ENCODE results near the gene ZNF532. TPM values are rescaled to one million over a fixed set of nuclear protein-coding genes. Genes with fewer than 3 reads are reported as not detected.

The ZNF532 gene
- total RNA-seq, 1 donor, result 42.6 TPM

DNA sequence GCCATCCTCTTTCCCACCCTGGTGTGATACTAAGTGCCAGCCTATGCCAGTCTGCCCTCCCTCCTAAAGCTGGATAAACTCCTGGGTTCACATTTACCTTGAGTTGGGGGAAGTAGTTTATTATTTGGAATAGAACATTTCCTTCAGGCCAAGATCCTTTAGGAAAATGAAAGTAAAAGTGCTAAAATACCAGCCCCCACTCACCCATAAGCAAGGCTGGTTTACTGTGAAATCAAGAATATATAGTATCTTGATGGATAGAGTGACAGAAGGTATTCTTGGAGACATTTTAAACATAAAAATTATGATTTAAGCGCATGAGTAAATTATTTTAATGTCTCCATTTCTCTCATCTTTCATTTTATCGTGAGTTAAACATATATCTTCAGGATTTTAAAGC is 27.1 kb downstream of the ZNF532 start:
- TF ChIP-seq, protein P1, sequence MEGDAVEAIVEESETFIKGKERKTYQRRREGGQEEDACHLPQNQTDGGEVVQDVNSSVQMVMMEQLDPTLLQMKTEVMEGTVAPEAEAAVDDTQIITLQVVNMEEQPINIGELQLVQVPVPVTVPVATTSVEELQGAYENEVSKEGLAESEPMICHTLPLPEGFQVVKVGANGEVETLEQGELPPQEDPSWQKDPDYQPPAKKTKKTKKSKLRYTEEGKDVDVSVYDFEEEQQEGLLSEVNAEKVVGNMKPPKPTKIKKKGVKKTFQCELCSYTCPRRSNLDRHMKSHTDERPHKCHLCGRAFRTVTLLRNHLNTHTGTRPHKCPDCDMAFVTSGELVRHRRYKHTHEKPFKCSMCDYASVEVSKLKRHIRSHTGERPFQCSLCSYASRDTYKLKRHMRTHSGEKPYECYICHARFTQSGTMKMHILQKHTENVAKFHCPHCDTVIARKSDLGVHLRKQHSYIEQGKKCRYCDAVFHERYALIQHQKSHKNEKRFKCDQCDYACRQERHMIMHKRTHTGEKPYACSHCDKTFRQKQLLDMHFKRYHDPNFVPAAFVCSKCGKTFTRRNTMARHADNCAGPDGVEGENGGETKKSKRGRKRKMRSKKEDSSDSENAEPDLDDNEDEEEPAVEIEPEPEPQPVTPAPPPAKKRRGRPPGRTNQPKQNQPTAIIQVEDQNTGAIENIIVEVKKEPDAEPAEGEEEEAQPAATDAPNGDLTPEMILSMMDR (IDR thresholded peaks at IDR 0.05; ENCODE audit: insufficient read depth, low read length), result no peak
- no peak for DNase-seq (ENCODE audit: low read depth)
- H3K4me3 ChIP-seq (ENCODE audit: low read depth, low read length), result peak overlapping the region; percentile 52

DNA sequence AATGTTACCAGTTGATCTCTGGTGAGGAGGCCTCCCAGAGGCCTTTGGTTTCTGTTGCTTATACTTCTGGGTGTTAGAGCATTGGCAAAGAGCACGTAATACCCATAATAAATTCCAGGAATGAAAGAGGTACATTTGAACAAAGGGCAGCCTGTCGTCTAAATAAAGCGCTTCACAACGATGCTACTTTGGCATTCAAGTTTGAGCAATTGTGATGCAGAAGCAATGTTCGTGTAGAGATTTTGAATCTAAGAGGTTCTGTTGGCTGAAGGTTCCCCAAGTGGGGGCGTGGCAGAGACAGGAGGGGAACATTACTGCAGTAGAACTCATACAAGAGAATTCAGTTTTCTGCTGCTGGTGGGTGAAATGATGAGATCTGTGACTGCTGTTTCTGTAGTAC is 27.8 kb downstream of the ZNF532 start:
- no peak overlapping the region for H3K4me3 ChIP-seq (ENCODE audit: low read depth, low read length)

DNA sequence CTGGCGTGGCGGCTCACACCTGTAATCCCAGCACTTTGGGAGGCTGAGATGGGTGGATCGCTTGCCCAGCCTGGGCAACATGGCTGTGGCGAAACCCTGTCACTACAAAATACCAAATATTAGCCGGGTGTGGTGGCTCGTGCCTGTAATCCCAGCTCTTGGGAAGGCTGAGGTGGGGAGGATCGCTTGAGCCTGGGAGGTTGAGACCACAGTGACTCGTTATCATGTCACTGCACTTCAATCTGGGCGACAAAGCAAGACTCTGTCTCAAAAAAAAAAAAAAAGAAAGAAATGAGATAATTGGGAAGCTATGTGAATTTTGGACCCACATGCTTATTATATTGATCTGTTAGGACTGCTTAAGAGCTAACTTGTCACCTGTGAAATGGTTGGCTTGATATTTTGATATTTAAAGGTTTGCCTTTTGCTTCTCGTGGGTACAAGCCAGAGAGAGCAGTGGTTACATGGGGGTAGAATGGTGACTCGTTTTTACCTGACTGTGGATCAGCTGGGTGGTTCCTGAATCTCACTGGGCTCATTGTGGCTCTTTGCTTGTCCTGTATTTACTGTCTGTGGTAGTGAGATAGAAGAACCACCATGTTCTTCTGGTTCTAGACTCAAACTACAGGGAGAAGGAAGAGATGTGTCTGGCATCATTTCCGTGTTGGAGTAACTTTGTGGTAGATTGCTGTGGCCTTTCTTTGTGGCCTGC is 28.9 kb downstream of the ZNF532 start:
- H3K4me3 ChIP-seq (ENCODE audit: low read depth, low read length), result no peak overlapping the region
- no peak for DNase-seq (ENCODE audit: low read depth)
- TF ChIP-seq, protein P1 (IDR thresholded peaks at IDR 0.05; ENCODE audit: insufficient read depth, low read length), result no peak

More for the DNA sequence above, 27.8 kb downstream of the ZNF532 start:
- TF ChIP-seq, protein P1 (IDR thresholded peaks at IDR 0.05; ENCODE audit: insufficient read depth, low read length), result no peak
- DNase-seq (ENCODE audit: low read depth), result no peak

DNA sequence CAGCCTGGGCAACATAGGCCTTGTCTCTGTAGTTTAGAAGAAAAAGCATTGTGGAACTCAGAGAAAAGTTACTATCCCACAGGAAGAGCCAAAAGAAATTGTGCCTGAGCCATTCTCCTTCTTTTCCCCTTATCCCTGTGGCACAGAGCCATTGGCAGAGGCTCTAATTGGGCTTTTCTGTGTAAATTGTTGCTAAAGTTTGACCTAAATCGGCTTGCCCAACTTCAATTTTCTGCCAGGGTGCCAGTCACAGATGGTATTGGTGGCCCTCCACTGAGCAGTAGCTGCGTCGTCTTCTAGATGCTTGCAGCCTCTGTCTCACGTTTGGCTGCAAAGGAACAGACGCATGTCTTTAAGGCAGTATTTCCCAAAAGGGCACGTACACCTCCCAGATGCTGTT is 30.3 kb downstream of the ZNF532 start:
- no peak for DNase-seq (ENCODE audit: low read depth)
- H3K4me3 ChIP-seq (ENCODE audit: low read depth, low read length), result no peak overlapping the region
- TF ChIP-seq, protein P1 (IDR thresholded peaks at IDR 0.05; ENCODE audit: insufficient read depth, low read length), result no peak

DNA sequence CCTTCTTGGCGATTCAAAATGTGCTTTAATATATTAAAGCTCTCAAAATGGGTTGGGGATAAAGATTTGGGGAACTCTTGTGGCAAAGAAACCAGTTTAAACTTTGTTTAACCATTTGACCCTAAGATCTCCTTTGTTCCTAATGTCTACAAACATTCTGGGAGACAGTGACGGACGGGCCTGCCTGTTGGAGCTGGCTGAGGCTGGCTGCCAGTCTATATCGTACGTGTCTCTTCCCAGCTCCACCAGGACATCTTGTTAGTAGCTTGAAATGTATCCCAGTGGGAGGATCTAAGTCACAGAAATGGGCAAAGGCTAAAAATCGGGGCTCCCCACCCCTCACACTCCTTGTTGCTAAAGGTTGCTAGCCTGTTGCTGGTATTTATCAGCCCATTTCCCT is 30.7 kb downstream of the ZNF532 start:
- H3K4me3 ChIP-seq (ENCODE audit: low read depth, low read length), result no peak overlapping the region
- no peak for DNase-seq (ENCODE audit: low read depth)
- TF ChIP-seq, protein P1 (IDR thresholded peaks at IDR 0.05; ENCODE audit: insufficient read depth, low read length), result no peak

DNA sequence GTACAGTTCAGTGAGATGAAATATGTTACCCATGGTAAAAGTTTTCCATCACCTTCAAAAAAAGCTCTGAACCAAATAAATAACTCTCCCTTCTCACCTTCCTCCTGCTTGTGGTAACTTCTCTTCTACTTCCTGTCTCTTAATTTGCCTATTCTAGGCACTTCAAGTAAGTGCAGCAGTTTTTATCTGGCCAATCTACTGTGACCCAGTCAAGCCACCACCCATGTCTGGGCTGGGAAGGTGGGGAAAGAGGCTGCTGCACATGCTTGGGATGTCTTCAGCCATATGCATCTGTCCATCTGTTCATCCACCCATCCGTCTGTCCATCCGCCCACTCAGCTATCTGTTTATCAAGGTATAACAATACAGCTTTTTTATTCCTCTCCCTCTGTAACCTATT is 31.6 kb downstream of the ZNF532 start:
- DNase-seq (ENCODE audit: low read depth), result no peak
- TF ChIP-seq, protein P1 (IDR thresholded peaks at IDR 0.05; ENCODE audit: insufficient read depth, low read length), result no peak

More for the DNA sequence above, 31.6 kb downstream of the ZNF532 start:
- no peak overlapping the region for H3K4me3 ChIP-seq (ENCODE audit: low read depth, low read length)
